ENCODE data around the gene CNKSR3. TPM values are rescaled to one million over a fixed set of nuclear protein-coding genes. Genes with fewer than 3 reads are reported as not detected.

The CNKSR3 gene
- total and polyA plus RNA-seq, 2 experiments from 2014 or later: 1.9 to 5.7 TPM

GRCh38 chr6:154491567-154492470, 18.7 kb downstream of the CNKSR3 start:
- H3K4me2 ChIP-seq: no peak overlapping the region
- no peak overlapping the region for H3K4me3 Mint-ChIP-seq
- H3K79me2 ChIP-seq (replicated peaks; ENCODE audit: insufficient read depth): peaks cover 3% of the 10 kb centered on the region; the same call in 1 of the 2 replicates
- H3K9me2 ChIP-seq (ENCODE audit: insufficient read depth): no peaks in the 10 kb centered on the region
- ATAC-seq (no peak; the same call in 2 of the 3 replicates), DNase-seq (ENCODE audit: low spot score) (no peak)
- no peak overlapping the region for H3K27ac ChIP-seq (ENCODE audit: low read depth)
- no peaks in the 10 kb centered on the region for H3K4me1 ChIP-seq (ENCODE audit: insufficient read depth)
- H3K27ac Mint-ChIP-seq: no peak overlapping the region
- no peak overlapping the region for H3K4me3 ChIP-seq
- no peak overlapping the region for H2AFZ ChIP-seq
- no peaks in the 10 kb centered on the region; the same call in 2 of the 3 replicates for H3K9me3 Mint-ChIP-seq
- no peaks in the 10 kb centered on the region for H3F3A ChIP-seq (replicated peaks; ENCODE audit: low read depth)
- TF ChIP-seq STAT1 (IDR thresholded peaks at IDR 0.05; ENCODE audit: unreplicated experiment): no peak
- no peak for TF ChIP-seq POLR2AphosphoS5 (IDR thresholded peaks at IDR 0.05; ENCODE audit: low read depth)
- no peak for TF ChIP-seq ZNF114 (CRISPR knock-in tag; IDR thresholded peaks at IDR 0.05)
- no peak for TF ChIP-seq JUNB (IDR thresholded peaks at IDR 0.05; ENCODE audit: unreplicated experiment)
- no peak for TF ChIP-seq ZNF331 (CRISPR knock-in tag; IDR thresholded peaks at IDR 0.05; ENCODE audit: low read depth)
- no peak for TF ChIP-seq REST (IDR thresholded peaks at IDR 0.05; ENCODE audit: unreplicated experiment)
- TF ChIP-seq, protein P1, sequence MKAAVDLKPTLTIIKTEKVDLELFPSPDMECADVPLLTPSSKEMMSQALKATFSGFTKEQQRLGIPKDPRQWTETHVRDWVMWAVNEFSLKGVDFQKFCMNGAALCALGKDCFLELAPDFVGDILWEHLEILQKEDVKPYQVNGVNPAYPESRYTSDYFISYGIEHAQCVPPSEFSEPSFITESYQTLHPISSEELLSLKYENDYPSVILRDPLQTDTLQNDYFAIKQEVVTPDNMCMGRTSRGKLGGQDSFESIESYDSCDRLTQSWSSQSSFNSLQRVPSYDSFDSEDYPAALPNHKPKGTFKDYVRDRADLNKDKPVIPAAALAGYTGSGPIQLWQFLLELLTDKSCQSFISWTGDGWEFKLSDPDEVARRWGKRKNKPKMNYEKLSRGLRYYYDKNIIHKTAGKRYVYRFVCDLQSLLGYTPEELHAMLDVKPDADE (IDR thresholded peaks at IDR 0.05): no peak
- no peak for TF ChIP-seq CREB1 (CRISPR knock-in tag; IDR thresholded peaks at IDR 0.05; ENCODE audit: low read depth)
- no peak for TF ChIP-seq EZH2 (IDR thresholded peaks at IDR 0.05; ENCODE audit: low read depth, unreplicated experiment)
- no peak for TF ChIP-seq EZH2phosphoT487 (IDR thresholded peaks at IDR 0.05; ENCODE audit: unreplicated experiment)
- no peak for TF ChIP-seq ZNF462 (CRISPR knock-in tag; IDR thresholded peaks at IDR 0.05)
- TF ChIP-seq CTCF (conservative IDR thresholded peaks at IDR 0.05; ENCODE audit: low read depth in 2 of 2): no peak
- TF ChIP-seq NANOG (IDR thresholded peaks at IDR 0.05; ENCODE audit: borderline replicate concordance): no peak
- H3K27me3 ChIP-seq (ENCODE audit: insufficient read depth): no peaks in the 10 kb centered on the region
- H3K4me1 Mint-ChIP-seq: peaks cover 6% of the 10 kb centered on the region; the same call in 2 of the 3 replicates
- H3K36me3 ChIP-seq (ENCODE audit: insufficient read depth): no peaks in the 10 kb centered on the region
- peaks cover 3% of the 10 kb centered on the region for H3K27me3 Mint-ChIP-seq (ENCODE audit: insufficient read depth, low read depth, poor library complexity)
- H4K20me1 ChIP-seq (replicated peaks; ENCODE audit: insufficient read depth): no peaks in the 10 kb centered on the region; the same call in 1 of the 2 replicates
- H3K36me3 Mint-ChIP-seq (ENCODE audit: low read depth): no peaks in the 10 kb centered on the region

All from GM23338 (cell line).